PFSK-1 (cell line): ENCODE data around the gene FGD3.

Experiments
- POLR2AphosphoS5 ChIP-seq: IDR thresholded peaks from 2 replicates; pipeline ENCODE4 v1.6.1; 2012; ENCODE audit warnings: low read depth, mild to moderate bottlenecking, control low read depth, low read length, moderate library complexity
- REST ChIP-seq, 2 experiments: IDR thresholded peaks; 2 replicates each; pipeline versions ENCODE4 v1.6.1 to v1.8.0; 2011 to 2012; ENCODE audit warnings: low read depth in 2 of 2, low read length in 2 of 2, control low read depth in 1 of 2, inconsistent platforms in 1 of 2, mild to moderate bottlenecking in 1 of 2, moderate library complexity in 1 of 2; ENCODE audit not compliant: insufficient read depth in 1 of 2
- SIN3A ChIP-seq: IDR thresholded peaks from 2 replicates; pipeline ENCODE4 v1.6.1; 2012; ENCODE audit warnings: mild to moderate bottlenecking, low read length, moderate library complexity, borderline replicate concordance; ENCODE audit not compliant: insufficient read depth
- TAF1 ChIP-seq: IDR thresholded peaks from 2 replicates; pipeline ENCODE4 v1.6.1; 2012; ENCODE audit warnings: low read length, control low read depth, borderline replicate concordance; ENCODE audit not compliant: insufficient read depth

GRCh38 chr9:92934321-92934720 lies 13.0 kb upstream of the FGD3 start:
- no peak for TF ChIP-seq SIN3A
- TF ChIP-seq POLR2AphosphoS5: no peak
- TF ChIP-seq REST (IDR thresholded peaks at IDR 0.05; ENCODE audit: insufficient read depth in 1 of 2, low read depth in 2 of 2, low read length in 2 of 2): no peak
- TF ChIP-seq TAF1: no peak
